RWPE1 (cell line): ENCODE measurements around the gene TBCD.

Experiments used
- CTCF ChIA-PET: fragments of 350-600 bp; sonication (Branson Sonifier 250); formaldehyde crosslinking; extraction: SDS; loops from one replicate; lab custom pipeline; 2021; lab: Yijun Ruan, JAX
- POLR2A ChIA-PET: fragments of 400-600 bp; formaldehyde crosslinking; extraction: SDS; loops from one replicate; lab custom pipeline; 2020; ENCODE audit warnings: antibody characterized with exemption; ENCODE audit not compliant: low non-redundant PET; lab: Yijun Ruan, JAX
- DNase-seq: peaks from one replicate; pipeline ENCODE4 v3.0.0; 2012; ENCODE audit warnings: low spot score
- H3K27ac ChIP-seq: fragments of 450-650 bp; 2 replicates; pipeline ENCODE4 v1.5.1; 2017
- CTCF ChIP-seq: fragments of 450-650 bp; conservative IDR thresholded peaks from 2 replicates; pipeline ENCODE4 v1.5.1; 2017; ENCODE audit warnings: low read depth, mild to moderate bottlenecking

TBCD gene

GRCh38 chr17:82887255-82888164 is 135.6 kb downstream of the TBCD start:
- ChIA-PET CTCF (interaction anchor here (0.5 to 0.6 kb wide), 2 partner anchors 14 to 22 kb away, joined by 3 read pairs; no protein-coding TSS in a partner anchor), POLR2A (no interaction called here)

GRCh38 chr17:82888583-82889495 is 137.0 kb downstream of the TBCD start:
- CTCF ChIA-PET, result no interaction called here
- no peak for DNase-seq
- H3K27ac ChIP-seq, result peak overlapping the region; percentile 12
- no peak for TF ChIP-seq CTCF
- POLR2A ChIA-PET, result no interaction called here

More at GRCh38 chr17:82887255-82888164, 135.6 kb downstream of the TBCD start:
- no peak for TF ChIP-seq CTCF
- H3K27ac ChIP-seq, result 0 out of 2 replicates have a peak overlapping the region, but pooled peaks have one; percentile 10
- no peak for DNase-seq

- CTCF ChIA-PET, result no interaction called here
Observed at GRCh38 chr17:82889496-82890338, 137.9 kb downstream of the TBCD start.

GRCh38 chr17:82890339-82890730 is 138.5 kb downstream of the TBCD start:
- H3K27ac ChIP-seq, result peak overlapping the region; percentile 0; the same call in 1 of the 2 replicates
- TF ChIP-seq CTCF, result no peak
- POLR2A ChIA-PET, result no interaction called here

More at GRCh38 chr17:82889496-82890338, 137.9 kb downstream of the TBCD start:
- DNase-seq, result peak; percentile 17
- POLR2A ChIA-PET, result no interaction called here
- peak overlapping the region; percentile 0; the same call in 1 of the 2 replicates for H3K27ac ChIP-seq
- TF ChIP-seq CTCF, result no peak

GRCh38 chr17:82890926-82891678 is 139.2 kb downstream of the TBCD start:
- POLR2A ChIA-PET, result no interaction called here
- CTCF ChIA-PET, result no interaction called here
- TF ChIP-seq CTCF, result no peak
- DNase-seq, result no peak
- peak overlapping the region; percentile 16 for H3K27ac ChIP-seq

More at GRCh38 chr17:82890339-82890730, 138.5 kb downstream of the TBCD start:
- CTCF ChIA-PET, result no interaction called here
- no peak for DNase-seq
